Brain microvascular endothelial cell (primary cell): ENCODE data around the gene HINFP.

ENCODE experiments used
- DNase-seq: peaks from one replicate; pipeline ENCODE4 v3.0.0-alpha.2; 2020
- H3K27ac ChIP-seq: fragments of 250-450 bp; sonication (Bioruptor Pico); 2 replicates; pipeline ENCODE4 v1.5.1; 2020; ENCODE audit warnings: mild to moderate bottlenecking, moderate library complexity
- H3K27me3 ChIP-seq: fragments of 250-450 bp; sonication (Bioruptor Pico); replicated peaks from 2 replicates; pipeline ENCODE4 v1.5.1; 2020; ENCODE audit warnings: mild to moderate bottlenecking
- H3K36me3 ChIP-seq: fragments of 250-450 bp; sonication (Bioruptor Pico); replicated peaks from 2 replicates; pipeline ENCODE4 v1.5.1; 2020; ENCODE audit warnings: mild to moderate bottlenecking
- H3K4me3 ChIP-seq: 2 replicates; pipeline ENCODE4 v1.5.1; 2011; ENCODE audit warnings: low read depth, mild to moderate bottlenecking, control low read depth, low read length, moderate library complexity
- CTCF ChIP-seq: IDR thresholded peaks from 2 replicates; pipeline ENCODE4 v1.5.1; 2011; ENCODE audit warnings: low read depth, mild to moderate bottlenecking, moderate library complexity, low read length, control low read depth, inconsistent platforms; ENCODE audit errors: missing control alignments
- in situ Hi-C: cut with HindIII; loops from 2 replicates; pipeline ENCODE4 v1.10.0; 2017; ENCODE audit warnings: low sequenced_read_pairs, low pct_ligation_motif_present

The HINFP gene

GRCh38 chr11:119115484-119116234 is 5.7 kb upstream of the HINFP start:
- H3K27ac ChIP-seq = no peak overlapping the region
- DNase-seq = no peak
- TF ChIP-seq CTCF = no peak
- in situ Hi-C loops = no loop called here
- H3K36me3 ChIP-seq = peaks cover 49% of the 10 kb centered on the region
- H3K27me3 ChIP-seq = no peaks in the 10 kb centered on the region
- no peak overlapping the region for H3K4me3 ChIP-seq

- DNase-seq = no peak
- H3K4me3 ChIP-seq = no peak overlapping the region
- no peak for TF ChIP-seq CTCF
- in situ Hi-C loops = no loop called here
- no peak overlapping the region for H3K27ac ChIP-seq
- peaks cover 43% of the 10 kb centered on the region for H3K36me3 ChIP-seq
- H3K27me3 ChIP-seq = no peaks in the 10 kb centered on the region
Observed at GRCh38 chr11:119116235-119116594, 5.2 kb upstream of the HINFP start.

GRCh38 chr11:119116601-119117000 is 4.8 kb upstream of the HINFP start:
- no peak overlapping the region for H3K27ac ChIP-seq
- peaks cover 39% of the 10 kb centered on the region for H3K36me3 ChIP-seq
- in situ Hi-C loops = no loop called here
- H3K27me3 ChIP-seq = no peaks in the 10 kb centered on the region
- H3K4me3 ChIP-seq = no peak overlapping the region
- TF ChIP-seq CTCF = no peak
- no peak for DNase-seq

- in situ Hi-C loops = no loop called here
Observed at GRCh38 chr11:119117004-119117706, 4.2 kb upstream of the HINFP start.

GRCh38 chr11:119118227-119118626 is 3.2 kb upstream of the HINFP start:
- Histone ChIP-seq H3K27ac (no peak overlapping the region), H3K27me3 (no peaks in the 10 kb centered on the region), H3K4me3 (no peak overlapping the region), H3K36me3 (peaks cover 23% of the 10 kb centered on the region)
- in situ Hi-C loops = no loop called here
- no peak for DNase-seq
- no peak for TF ChIP-seq CTCF

More at GRCh38 chr11:119117004-119117706, 4.2 kb upstream of the HINFP start:
- no peak for TF ChIP-seq CTCF
- DNase-seq = no peak
- no peak overlapping the region for H3K4me3 ChIP-seq
- H3K27ac ChIP-seq = no peak overlapping the region
- H3K27me3 ChIP-seq = no peaks in the 10 kb centered on the region
- H3K36me3 ChIP-seq = peaks cover 34% of the 10 kb centered on the region
